Common myeloid progenitor, CD34-positive (primary cell): ENCODE measurements around the gene LDHB.
A peak's percentile ranks its signal among the peaks of the same experiment; 100 is the strongest.

Experiments used
- CTCF ChIA-PET: fragments of 350-600 bp; sonication (Branson Sonifier 250); formaldehyde crosslinking; loops from one replicate; lab custom pipeline; 2021; ENCODE audit warnings: antibody characterized with exemption; lab: Charles Lee
- POLR2A ChIA-PET: fragments of 350-600 bp; sonication (Branson Sonifier 250); formaldehyde crosslinking; loops from one replicate; lab custom pipeline; 2021; ENCODE audit warnings: antibody characterized with exemption; lab: Charles Lee
- DNase-seq, 3 donors: peaks; one replicate each; pipeline versions ENCODE4 v3.0.0 to v3.0.0-alpha.2; 2013
- H3K27ac ChIP-seq, 2 experiments: 1 replicate in 1 of 2; 2 replicates in 1 of 2; pipeline ENCODE4 v1.7.0; 2013; ENCODE audit warnings: inconsistent platforms in 2 of 2, low read length in 2 of 2, mild to moderate bottlenecking in 2 of 2, low read depth in 1 of 2, moderate library complexity in 1 of 2; ENCODE audit not compliant: severe bottlenecking in 2 of 2, insufficient read depth in 1 of 2, poor library complexity in 1 of 2
- H3K27me3 ChIP-seq, 5 experiments: replicated peaks in 2 of 5; 1 replicate in 3 of 5; 2 replicates in 2 of 5; pipeline versions ENCODE4 v1.6.1 to v1.7.0; 2013; ENCODE audit warnings: low read length in 4 of 5, mild to moderate bottlenecking in 2 of 5, moderate library complexity in 2 of 5, inconsistent platforms in 1 of 5; ENCODE audit not compliant: insufficient read depth in 5 of 5, control insufficient read depth in 4 of 5
- H3K36me3 ChIP-seq, 4 experiments: 1 replicate in 2 of 4; 2 replicates in 2 of 4; pipeline versions ENCODE4 v1.6.1 to v1.7.0; 2013; ENCODE audit warnings: low read length in 3 of 4, control low read depth in 1 of 4, mild to moderate bottlenecking in 1 of 4; ENCODE audit not compliant: control insufficient read depth in 4 of 4, insufficient read depth in 4 of 4
- H3K4me1 ChIP-seq, 4 experiments: 1 replicate in 3 of 4; 2 replicates in 1 of 4; pipeline versions ENCODE4 v1.6.1 to v1.7.1; 2013; ENCODE audit warnings: low read length in 3 of 4, mild to moderate bottlenecking in 3 of 4, control low read depth in 1 of 4, inconsistent platforms in 1 of 4, moderate library complexity in 1 of 4; ENCODE audit not compliant: control insufficient read depth in 4 of 4, insufficient read depth in 4 of 4; ENCODE audit errors: control extremely low read depth in 1 of 4
- H3K4me3 ChIP-seq, 7 experiments: 1 replicate in 4 of 7; 2 replicates in 3 of 7; pipeline versions ENCODE4 v1.5.1 to v1.7.0; 2013; ENCODE audit warnings: mild to moderate bottlenecking in 7 of 7, low read length in 6 of 7, moderate library complexity in 6 of 7, inconsistent platforms in 2 of 7, low read depth in 2 of 7, control low read depth in 1 of 7; ENCODE audit not compliant: insufficient read depth in 4 of 7, control insufficient read depth in 1 of 7; ENCODE audit errors: extremely low read depth in 1 of 7
- H3K9me3 ChIP-seq, 5 experiments: 1 replicate in 4 of 5; 2 replicates in 1 of 5; pipeline versions ENCODE4 v1.6.1 to v1.7.1; 2013; ENCODE audit warnings: low read length in 4 of 5, mild to moderate bottlenecking in 2 of 5, inconsistent platforms in 1 of 5, low read depth in 1 of 5, moderate library complexity in 1 of 5; ENCODE audit not compliant: control insufficient read depth in 4 of 5, insufficient read depth in 2 of 5; ENCODE audit errors: control extremely low read depth in 1 of 5
- WGBS: methylation state at CpG from one replicate; pipeline ENCODE4 v1.1.5; 2013; ENCODE audit not compliant: insufficient coverage; 5-methylcytosine and 5-hydroxymethylcytosine counted together

Gene LDHB

DNA sequence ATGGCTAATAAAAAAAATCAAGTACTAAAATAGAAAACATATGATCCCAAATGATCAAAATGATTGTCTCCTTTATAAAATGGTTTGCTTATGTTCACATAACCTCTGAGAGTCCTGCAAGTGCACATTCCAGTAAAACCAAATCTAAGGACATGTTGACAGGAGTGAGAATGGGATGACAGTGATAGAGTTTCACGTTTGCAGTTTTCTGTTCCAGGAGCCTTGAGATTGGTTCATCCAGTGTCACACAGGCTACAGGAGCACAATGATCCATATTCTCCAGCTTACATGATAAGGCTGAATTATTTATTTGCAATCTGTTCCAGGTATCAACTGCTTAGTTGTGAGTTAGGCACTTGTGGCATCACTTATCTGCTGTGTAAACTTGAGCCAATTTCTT, 51.5 kb downstream of the LDHB start:
- Histone ChIP-seq H3K4me3 (no peak overlapping the region), H3K4me1 (peaks cover 0 to 4% (median 0%) of the 10 kb centered on the region in 4 experiments), H3K9me3 (no peaks in the 10 kb centered on the region), H3K36me3 (no peaks in the 10 kb centered on the region), H3K27me3 (no peaks in the 10 kb centered on the region), H3K27ac (no peak overlapping the region)
- POLR2A ChIA-PET = no interaction called here
- CTCF ChIA-PET = interaction anchor here (1.4 to 3.0 kb wide), 3 partner anchors 64 to 75 kb away, joined by 4 to 19 read pairs (median 6); no protein-coding TSS in a partner anchor
- DNase-seq = no peak
- WGBS = no CpG with 5 or more reads among the region's 1 CpG

- POLR2A ChIA-PET = no interaction called here
Observed at GRCh38 chr12:21604245-21605101, 53.2 kb downstream of the LDHB start, which contains the start of gene GYS2. Gene GYS2, minus strand, starts transcription at chr12:21604847. Its CDS starts 255 bp downstream, at chr12:21604592.

GRCh38 chr12:21602774-21603173, 54.9 kb downstream of the LDHB start:
- Histone ChIP-seq H3K36me3 (no peaks in the 10 kb centered on the region), H3K4me3 (no peak overlapping the region), H3K9me3 (peaks cover 0 to 1% (median 0%) of the 10 kb centered on the region in 5 experiments), H3K27me3 (no peaks in the 10 kb centered on the region), H3K27ac (no peak overlapping the region), H3K4me1 (no peaks in the 10 kb centered on the region)
- POLR2A ChIA-PET = no interaction called here
- no CpG with 5 or more reads among the region's 2 CpGs for WGBS
- CTCF ChIA-PET = no interaction called here
- DNase-seq = no peak

More at GRCh38 chr12:21604245-21605101, 53.2 kb downstream of the LDHB start, which contains the start of gene GYS2:
- DNase-seq = no peak
- H3K4me1 ChIP-seq = peaks cover 0 to 4% (median 0%) of the 10 kb centered on the region in 4 experiments
- CTCF ChIA-PET = interaction anchor here (0.8 to 3.0 kb wide), 5 partner anchors 9 to 413 kb away, joined by 3 to 19 read pairs (median 4); no protein-coding TSS in a partner anchor
- peaks cover 0 to 1% (median 0%) of the 10 kb centered on the region in 5 experiments for H3K9me3 ChIP-seq
- H3K27me3 ChIP-seq = no peaks in the 10 kb centered on the region
- no peaks in the 10 kb centered on the region for H3K36me3 ChIP-seq
- no peak within 1 kb of the TSS for H3K27ac ChIP-seq
- H3K4me3 ChIP-seq = no peak within 1 kb of the TSS
- WGBS = 100% methylated on average over 5 of the region's 7 CpGs

GRCh38 chr12:21600196-21600595, 57.4 kb downstream of the LDHB start:
- ChIA-PET POLR2A (no interaction called here), CTCF (interaction anchor here (1.4 kb wide), 1 partner anchor 80 kb away, joined by 4 read pairs; no protein-coding TSS in a partner anchor)
- Histone ChIP-seq H3K27me3 (no peaks in the 10 kb centered on the region), H3K4me3 (no peak overlapping the region), H3K27ac (no peak overlapping the region), H3K36me3 (no peaks in the 10 kb centered on the region), H3K4me1 (no peaks in the 10 kb centered on the region), H3K9me3 (peaks cover 0 to 1% (median 0%) of the 10 kb centered on the region in 5 experiments)
- 98% methylated on average over 5 of the region's 5 CpGs for WGBS
- no peak for DNase-seq

DNA sequence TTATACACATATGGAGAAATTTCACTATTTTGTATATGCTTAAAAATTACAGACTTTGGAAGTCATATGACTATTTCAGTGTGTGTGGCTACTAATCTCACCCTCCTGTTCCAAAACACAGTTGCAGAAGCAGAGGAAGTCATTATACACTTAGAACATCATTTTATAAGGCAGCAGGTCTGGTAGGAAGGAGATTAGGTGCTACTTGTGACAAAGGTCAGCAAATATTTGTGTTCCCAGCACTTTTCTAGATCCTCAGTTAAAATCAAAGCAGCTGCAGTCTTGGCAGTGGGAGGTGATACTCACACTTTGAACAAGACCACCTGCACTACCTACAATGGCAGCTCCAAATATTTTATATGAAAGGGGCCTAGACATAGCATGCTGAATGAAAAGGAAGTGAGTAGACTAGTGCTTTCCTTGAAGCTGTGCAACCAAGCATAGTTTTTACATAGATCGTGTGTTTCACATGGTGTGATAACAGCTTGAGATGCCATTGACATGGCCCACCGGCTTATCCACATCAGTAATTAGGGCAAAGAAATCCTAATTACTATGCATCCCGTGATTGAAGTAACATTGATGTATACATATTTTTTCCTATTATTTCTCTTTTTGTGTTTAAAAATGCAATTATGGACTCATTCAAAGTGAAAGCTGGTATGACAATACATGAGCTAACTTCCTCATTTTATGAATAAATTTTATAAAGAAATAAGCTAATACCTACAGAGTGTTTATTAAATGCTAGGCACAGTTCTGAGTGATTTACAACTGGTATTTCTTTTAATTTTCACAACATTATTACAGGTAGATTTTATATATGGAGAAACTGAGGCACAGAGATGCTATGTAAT, 58.3 kb downstream of the LDHB start:
- ChIA-PET POLR2A (no interaction called here), CTCF (interaction anchor here (1.4 kb wide), 1 partner anchor 81 kb away, joined by 4 read pairs; no protein-coding TSS in a partner anchor)
- H3K36me3 ChIP-seq = no peaks in the 10 kb centered on the region
- H3K4me1 ChIP-seq = no peaks in the 10 kb centered on the region
- 88% methylated on average over 1 of the region's 3 CpGs for WGBS
- H3K9me3 ChIP-seq = peaks cover 0 to 1% (median 0%) of the 10 kb centered on the region in 5 experiments
- no peaks in the 10 kb centered on the region for H3K27me3 ChIP-seq
- no peak overlapping the region for H3K4me3 ChIP-seq
- DNase-seq = peak in 1 of 3 donors; percentile 11
- H3K27ac ChIP-seq = no peak overlapping the region

GRCh38 chr12:21598651-21599050, 59.0 kb downstream of the LDHB start:
- ChIA-PET POLR2A (no interaction called here), CTCF (interaction anchor here (1.4 kb wide), 1 partner anchor 82 kb away, joined by 4 read pairs; no protein-coding TSS in a partner anchor)
- Histone ChIP-seq H3K27ac (no peak overlapping the region), H3K36me3 (no peaks in the 10 kb centered on the region), H3K27me3 (no peaks in the 10 kb centered on the region), H3K9me3 (peaks cover 0 to 1% (median 0%) of the 10 kb centered on the region in 5 experiments), H3K4me3 (no peak overlapping the region), H3K4me1 (no peaks in the 10 kb centered on the region)
- no peak for DNase-seq
- no CpG with 5 or more reads among the region's 4 CpGs for WGBS
